ENCODE measurements around the gene TCF25. TPM values are rescaled to one million over a fixed set of nuclear protein-coding genes. Genes with fewer than 3 reads are reported as not detected.

Gene TCF25, protein sequence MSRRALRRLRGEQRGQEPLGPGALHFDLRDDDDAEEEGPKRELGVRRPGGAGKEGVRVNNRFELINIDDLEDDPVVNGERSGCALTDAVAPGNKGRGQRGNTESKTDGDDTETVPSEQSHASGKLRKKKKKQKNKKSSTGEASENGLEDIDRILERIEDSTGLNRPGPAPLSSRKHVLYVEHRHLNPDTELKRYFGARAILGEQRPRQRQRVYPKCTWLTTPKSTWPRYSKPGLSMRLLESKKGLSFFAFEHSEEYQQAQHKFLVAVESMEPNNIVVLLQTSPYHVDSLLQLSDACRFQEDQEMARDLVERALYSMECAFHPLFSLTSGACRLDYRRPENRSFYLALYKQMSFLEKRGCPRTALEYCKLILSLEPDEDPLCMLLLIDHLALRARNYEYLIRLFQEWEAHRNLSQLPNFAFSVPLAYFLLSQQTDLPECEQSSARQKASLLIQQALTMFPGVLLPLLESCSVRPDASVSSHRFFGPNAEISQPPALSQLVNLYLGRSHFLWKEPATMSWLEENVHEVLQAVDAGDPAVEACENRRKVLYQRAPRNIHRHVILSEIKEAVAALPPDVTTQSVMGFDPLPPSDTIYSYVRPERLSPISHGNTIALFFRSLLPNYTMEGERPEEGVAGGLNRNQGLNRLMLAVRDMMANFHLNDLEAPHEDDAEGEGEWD
- 68.0 to 80.0 TPM (median 71.4 TPM) in 5 replicates for total RNA-seq (2022; extraction: Qiagen RNA extraction)

DNA sequence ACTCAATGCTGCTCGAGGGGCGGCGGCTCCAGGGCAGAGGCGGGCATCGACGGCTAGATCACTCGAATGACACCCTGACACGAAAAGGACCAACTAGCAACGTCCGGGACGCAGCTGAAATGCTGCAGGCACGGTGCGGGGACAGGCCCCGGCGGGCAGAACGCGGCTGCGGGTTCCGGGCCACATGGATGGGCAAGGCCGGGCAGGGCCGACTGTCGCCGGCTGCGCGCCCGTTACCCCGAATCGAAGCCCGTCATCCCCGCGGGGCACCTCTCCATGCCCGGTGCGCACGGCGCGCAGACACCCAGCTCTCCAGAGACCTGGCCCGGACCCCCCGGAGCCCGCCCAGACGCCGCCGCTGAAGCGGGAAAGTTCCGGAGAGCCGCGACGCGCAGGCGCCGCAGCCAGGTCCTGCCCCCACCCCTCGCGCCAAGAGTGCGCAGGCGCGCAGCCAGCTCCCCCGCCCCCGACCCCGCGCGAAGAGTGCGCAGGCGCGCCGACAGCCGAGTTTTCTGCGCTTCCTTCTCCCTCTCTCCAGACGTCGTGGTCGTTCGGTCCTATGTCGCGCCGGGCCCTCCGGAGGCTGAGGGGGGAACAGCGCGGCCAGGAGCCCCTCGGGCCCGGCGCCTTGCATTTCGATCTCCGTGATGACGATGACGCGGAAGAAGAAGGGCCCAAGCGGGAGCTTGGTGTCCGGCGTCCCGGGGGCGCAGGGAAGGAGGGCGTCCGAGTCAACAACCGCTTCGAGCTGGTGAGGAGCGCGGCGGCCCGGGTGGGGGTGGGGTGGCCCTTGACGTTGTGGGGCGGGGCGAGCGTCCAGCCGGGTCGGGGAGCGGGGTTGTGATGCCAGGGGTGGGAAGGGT, at the start of gene TCF25:
Gene TCF25 (plus strand): TSS at position 484 of the 863 bp plus-strand sequence. CDS start 76 bp downstream, at position 560.

DNA sequence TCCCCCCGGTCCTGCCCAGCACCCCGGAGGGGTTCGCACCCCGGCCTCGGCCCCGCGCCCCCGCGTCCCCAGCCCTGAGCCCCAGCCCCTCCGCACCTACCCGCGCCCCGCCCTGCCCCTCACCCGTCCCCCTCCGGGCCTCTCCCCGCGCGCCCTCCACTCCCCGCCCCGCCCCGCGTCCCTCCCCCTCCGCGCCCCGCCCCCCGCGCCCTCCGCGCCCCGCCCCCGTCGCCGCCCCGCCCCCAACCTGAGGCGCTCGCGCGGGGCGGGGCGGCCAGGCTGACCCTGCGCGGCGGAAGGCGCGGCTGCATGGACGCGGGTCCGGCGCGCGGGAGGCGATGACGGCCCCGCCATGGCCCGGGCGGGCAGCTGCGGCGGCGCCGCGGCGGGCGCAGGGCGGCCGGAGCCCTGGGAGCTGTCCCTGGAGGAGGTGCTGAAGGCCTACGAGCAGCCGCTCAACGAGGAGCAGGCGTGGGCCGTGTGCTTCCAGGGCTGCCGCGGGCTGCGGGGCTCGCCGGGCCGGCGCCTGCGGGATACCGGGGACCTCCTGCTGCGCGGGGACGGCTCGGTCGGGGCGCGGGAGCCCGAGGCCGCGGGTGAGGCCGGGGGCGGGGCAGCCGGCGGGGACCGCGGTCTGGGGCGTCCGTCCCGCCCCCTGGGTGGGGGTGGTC, 45.1 kb upstream of the TCF25 start, which contains the start of gene SPIRE2:
Gene SPIRE2 (plus strand): TSS at position 277 of the 671 bp plus-strand sequence. CDS start 76 bp downstream, at position 353.

DNA sequence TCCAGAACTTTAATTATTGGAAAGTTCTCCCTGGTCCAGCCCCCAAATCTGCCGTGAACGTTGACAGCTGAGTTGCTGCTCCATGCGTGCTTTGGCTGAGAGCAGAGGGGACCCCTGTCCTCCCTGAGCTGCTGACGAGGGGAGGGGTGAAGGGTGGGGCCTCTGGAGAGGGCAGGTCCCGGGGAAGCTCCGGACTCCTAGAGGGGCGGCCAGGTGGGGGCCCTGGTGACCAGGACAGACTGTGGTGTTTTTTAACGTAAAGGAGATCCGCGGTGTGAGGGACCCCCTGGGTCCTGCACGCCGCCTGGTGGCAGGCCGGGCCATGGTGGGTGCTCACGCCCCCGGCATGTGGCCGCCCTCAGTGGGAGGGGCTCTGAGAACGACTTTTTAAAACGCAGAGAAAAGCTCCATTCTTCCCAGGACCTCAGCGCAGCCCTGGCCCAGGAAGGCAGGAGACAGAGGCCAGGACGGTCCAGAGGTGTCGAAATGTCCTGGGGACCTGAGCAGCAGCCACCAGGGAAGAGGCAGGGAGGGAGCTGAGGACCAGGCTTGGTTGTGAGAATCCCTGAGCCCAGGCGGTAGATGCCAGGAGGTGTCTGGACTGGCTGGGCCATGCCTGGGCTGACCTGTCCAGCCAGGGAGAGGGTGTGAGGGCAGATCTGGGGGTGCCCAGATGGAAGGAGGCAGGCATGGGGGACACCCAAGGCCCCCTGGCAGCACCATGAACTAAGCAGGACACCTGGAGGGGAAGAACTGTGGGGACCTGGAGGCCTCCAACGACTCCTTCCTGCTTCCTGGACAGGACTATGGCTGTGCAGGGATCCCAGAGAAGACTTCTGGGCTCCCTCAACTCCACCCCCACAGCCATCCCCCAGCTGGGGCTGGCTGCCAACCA, 45.3 kb downstream of the TCF25 start, which contains the start of gene MC1R:
Gene MC1R (plus strand): TSS at position 410 of the 895 bp plus-strand sequence. CDS start 397 bp downstream, at position 807.

DNA sequence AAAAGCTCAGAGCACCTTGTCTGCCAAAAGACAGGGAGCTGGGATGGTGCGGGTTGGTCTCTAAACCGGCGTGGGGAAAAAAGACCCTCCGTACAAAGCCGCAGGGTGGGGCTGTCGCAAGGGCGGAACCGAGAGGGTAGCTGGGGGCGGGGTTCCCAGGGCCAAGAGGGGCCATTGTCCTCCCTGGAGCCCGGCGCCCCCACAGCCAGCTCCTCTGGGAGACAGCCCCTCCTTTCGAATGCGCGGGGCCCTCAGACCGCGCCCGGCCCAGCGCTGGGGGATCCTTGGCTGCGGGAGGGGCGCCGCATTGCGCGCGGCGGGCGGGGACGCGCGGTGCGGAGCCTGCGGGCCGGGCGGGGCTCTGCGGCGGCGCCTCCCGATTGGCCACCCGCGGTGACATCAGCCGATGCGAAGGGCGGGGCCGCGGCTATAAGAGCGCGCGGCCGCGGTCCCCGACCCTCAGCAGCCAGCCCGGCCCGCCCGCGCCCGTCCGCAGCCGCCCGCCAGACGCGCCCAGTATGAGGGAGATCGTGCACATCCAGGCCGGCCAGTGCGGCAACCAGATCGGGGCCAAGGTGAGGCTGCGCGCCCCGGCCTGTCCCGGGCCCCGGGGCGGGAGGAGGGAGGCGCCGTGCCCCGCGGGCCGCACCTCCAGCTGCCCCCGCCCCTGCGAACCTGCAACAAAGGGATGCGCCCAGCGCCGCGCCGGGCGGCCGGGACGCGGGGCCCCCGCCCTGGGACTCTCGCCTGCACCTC, 49.7 kb downstream of the TCF25 start, which contains the start of gene TUBB3:
Gene TUBB3 (plus strand): TSS at position 459 of the 756 bp plus-strand sequence. CDS start 60 bp downstream, at position 519.

Other genes starting within 250 kb of the TCF25 start
- 89.6 to 119 TPM (median 92.0 TPM) in 5 replicates for gene CHMP1A, start 215.9 kb upstream of the TCF25 start, total RNA-seq (2022; extraction: Qiagen RNA extraction)
- gene SPATA33, start 215.8 kb upstream of the TCF25 start, total RNA-seq (2022; extraction: Qiagen RNA extraction) = 12.0 to 17.5 TPM (median 16.5 TPM) in 5 replicates
- 36.0 to 85.5 TPM (median 42.8 TPM) in 5 replicates for gene CDK10, start 186.9 kb upstream of the TCF25 start, total RNA-seq (2022; extraction: Qiagen RNA extraction)
- 9.0 to 13.1 TPM (median 12.6 TPM) in 5 replicates for gene SPATA2L, start 171.9 kb upstream of the TCF25 start, total RNA-seq (2022; extraction: Qiagen RNA extraction)
- 3.7 to 5.9 TPM (median 4.9 TPM) in 5 replicates for gene VPS9D1, start 152.7 kb upstream of the TCF25 start, total RNA-seq (2022; extraction: Qiagen RNA extraction)
- gene ZNF276, start 152.1 kb upstream of the TCF25 start, total RNA-seq (2022; extraction: Qiagen RNA extraction) = 17.7 to 19.5 TPM (median 19.1 TPM) in 5 replicates
- gene FANCA, start 56.9 kb upstream of the TCF25 start, total RNA-seq (2022; extraction: Qiagen RNA extraction) = 28.7 to 35.7 TPM (median 32.1 TPM) in 5 replicates
- gene SPIRE2, start 45.1 kb upstream of the TCF25 start, total RNA-seq (2022; extraction: Qiagen RNA extraction) = 5.5 to 7.7 TPM (median 7.2 TPM) in 5 replicates
- 5.9 to 7.0 TPM (median 6.1 TPM) in 5 replicates for gene MC1R, start 45.3 kb downstream of the TCF25 start, total RNA-seq (2022; extraction: Qiagen RNA extraction)
- gene TUBB3, start 49.8 kb downstream of the TCF25 start, total RNA-seq (2022; extraction: Qiagen RNA extraction) = 209 to 251 TPM (median 243 TPM) in 5 replicates
- gene DEF8, start 75.2 kb downstream of the TCF25 start, total RNA-seq (2022; extraction: Qiagen RNA extraction) = 96.9 to 119 TPM (median 110 TPM) in 5 replicates
- 51.4 to 64.5 TPM (median 59.9 TPM) in 5 replicates for gene DBNDD1, start 145.9 kb downstream of the TCF25 start, total RNA-seq (2022; extraction: Qiagen RNA extraction)
- not detected in 5 replicates for gene PRDM7, start 203.7 kb downstream of the TCF25 start, total RNA-seq (2022; extraction: Qiagen RNA extraction)

Data from A549 treated with Hydrocortisone at 1 μM for 4 hours (cell line).